GM12891 (cell line): ENCODE measurements around the gene MATR3.

Experiments
- POLR2A ChIP-seq: IDR thresholded peaks from 2 replicates; pipeline ENCODE4 v1.6.1; 2011; ENCODE audit warnings: low read depth, low read length, control low read depth
- POLR2AphosphoS5 ChIP-seq: IDR thresholded peaks from 2 replicates; pipeline ENCODE4 v1.6.1; 2011; ENCODE audit warnings: low read depth, low read length, control low read depth

DNA sequence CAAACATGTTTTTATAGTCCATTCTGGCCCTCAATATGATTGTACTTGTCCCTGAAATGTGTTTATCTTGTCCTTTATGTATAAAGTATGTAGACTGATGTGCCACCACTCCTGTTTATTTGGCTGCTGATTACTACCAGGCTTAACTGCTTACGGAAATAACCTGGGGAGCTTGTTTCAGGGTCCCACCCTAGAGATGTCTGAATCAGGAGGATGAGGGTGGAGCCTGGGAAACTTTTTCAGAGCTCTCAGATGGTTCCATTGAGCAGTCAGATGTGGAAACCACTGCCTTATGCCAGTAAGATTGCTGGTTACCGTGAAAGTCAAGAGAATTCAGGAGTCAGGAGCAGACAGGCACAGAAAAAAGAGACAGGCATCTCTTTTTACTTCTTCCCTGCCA lies 70.4 kb downstream of the MATR3 start:
- no peak for TF ChIP-seq POLR2A
- TF ChIP-seq POLR2AphosphoS5: no peak
